Endothelial cell of umbilical vein (primary cell): ENCODE data around the gene MAST4.

ENCODE experiments used
- CTCF ChIP-seq, 2 donors: IDR thresholded peaks; 1 replicate in 1 of 2; 2 replicates in 1 of 2; pipeline ENCODE4 v1.5.1; 2011; ENCODE audit warnings: low read length in 2 of 2, mild to moderate bottlenecking in 2 of 2, moderate library complexity in 2 of 2, control low read depth in 1 of 2, inconsistent platforms in 1 of 2, low read depth in 1 of 2; ENCODE audit not compliant: insufficient read depth in 1 of 2; ENCODE audit errors: extremely low read depth in 1 of 2
- POLR2AphosphoS5 ChIP-seq: IDR thresholded peaks from 2 replicates; pipeline ENCODE4 v1.6.1; 2012; ENCODE audit warnings: low read depth, mild to moderate bottlenecking, control low read depth, low read length, moderate library complexity; ENCODE audit not compliant: insufficient read depth

- TF ChIP-seq CTCF (IDR thresholded peaks at IDR 0.05; ENCODE audit: extremely low read depth in 1 of 2, insufficient read depth in 1 of 2, low read depth in 1 of 2, low read length in 2 of 2) (no peak), POLR2AphosphoS5 (no peak)
Measured at GRCh38 chr5:66710557-66711088, 114.4 kb downstream of the MAST4 start.
